ENCODE measurements around the gene RADIL. TPM values are rescaled to one million over a fixed set of nuclear protein-coding genes. Genes with fewer than 3 reads are reported as not detected.

RADIL gene
- total RNA-seq, 1 experiment from 2014 or later: 0.12 TPM

DNA sequence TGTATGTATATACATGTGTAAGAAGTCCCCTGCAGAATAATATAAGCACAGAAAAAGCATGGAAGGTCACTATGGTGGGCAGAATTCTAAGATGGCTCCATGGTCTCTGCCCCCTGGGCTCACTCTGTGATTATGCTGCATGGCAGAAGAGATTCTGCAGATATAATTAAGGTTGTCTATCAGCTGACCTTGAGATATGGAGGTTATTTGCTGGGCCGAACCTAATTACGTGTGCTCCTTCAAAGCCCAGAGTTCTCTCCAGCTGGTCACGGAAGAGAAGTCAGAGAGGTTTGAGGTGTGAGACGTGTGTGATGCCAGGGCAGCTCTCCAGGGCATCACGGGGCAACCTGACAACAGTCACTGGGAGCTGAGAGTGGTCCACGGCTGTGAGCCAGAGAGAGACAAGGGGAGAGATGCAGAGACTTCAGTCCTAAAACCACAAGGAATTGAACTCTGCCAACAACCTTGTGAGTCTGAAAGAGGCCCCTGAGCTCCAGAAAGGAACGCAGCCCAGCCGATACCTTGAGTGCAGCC, 33.2 kb downstream of the RADIL start:
- Histone ChIP-seq H3K4me1 (no peaks in the 10 kb centered on the region; the same call in none of the 2 replicates), H3K27me3 (no peaks in the 10 kb centered on the region), H3K36me3 (no peaks in the 10 kb centered on the region), H3K27ac (no peak overlapping the region), H3K4me3 (no peak overlapping the region), H3K9me3 (replicated peaks) (no peaks in the 10 kb centered on the region)
- DNase-seq: no peak

DNA sequence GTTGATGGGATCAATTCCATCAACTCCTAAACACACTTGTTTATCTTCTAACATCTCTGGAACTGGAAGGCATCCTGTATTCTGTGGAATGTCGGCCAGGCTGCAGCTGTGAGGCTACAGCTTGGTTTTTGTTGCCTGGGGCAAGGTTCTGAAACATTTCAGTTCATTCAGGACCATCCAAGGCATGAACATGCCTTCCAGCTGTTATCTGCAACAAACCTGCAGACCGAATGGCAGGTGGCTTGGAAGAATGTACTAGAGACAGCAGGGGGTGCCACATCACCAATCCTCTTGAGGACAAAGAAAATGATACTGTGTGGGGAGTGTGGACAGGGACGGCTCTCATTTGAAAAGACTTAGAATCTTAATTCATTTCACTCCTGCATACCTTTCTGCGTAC, 34.1 kb downstream of the RADIL start:
- Histone ChIP-seq H3K27me3 (no peaks in the 10 kb centered on the region), H3K4me3 (no peak overlapping the region)
- DNase-seq: peak; percentile 70 to 78

DNA sequence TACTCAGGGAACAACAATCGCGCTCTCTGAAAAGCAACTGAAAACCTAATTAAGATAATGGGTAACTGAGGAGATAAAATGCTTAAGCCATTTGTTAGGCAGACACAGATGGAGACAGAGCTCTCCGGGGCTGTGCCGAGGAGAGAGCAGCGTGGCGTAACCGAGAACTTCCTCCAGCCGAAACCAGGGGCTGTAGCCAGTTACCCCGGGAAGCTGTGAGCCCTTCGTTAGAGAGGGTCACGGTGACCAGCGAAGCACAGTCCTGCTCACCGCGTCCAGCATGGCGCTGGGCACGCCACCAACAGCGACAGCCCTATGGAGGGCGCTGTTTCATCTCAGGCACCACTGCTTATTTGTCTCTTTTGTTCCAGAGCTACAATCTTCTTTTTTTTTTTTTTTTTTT, 37.8 kb downstream of the RADIL start:
- Histone ChIP-seq H3K27me3 (no peaks in the 10 kb centered on the region), H3K9me3 (replicated peaks) (no peaks in the 10 kb centered on the region), H3K4me1 (no peaks in the 10 kb centered on the region; the same call in none of the 2 replicates), H3K27ac (no peak overlapping the region), H3K36me3 (no peaks in the 10 kb centered on the region), H3K4me3 (no peak overlapping the region)
- DNase-seq: no peak

More for the DNA sequence above, 34.1 kb downstream of the RADIL start:
- H3K36me3 ChIP-seq: no peaks in the 10 kb centered on the region
- H3K9me3 ChIP-seq (replicated peaks): no peaks in the 10 kb centered on the region
- no peak overlapping the region for H3K27ac ChIP-seq
- no peaks in the 10 kb centered on the region; the same call in none of the 2 replicates for H3K4me1 ChIP-seq

DNA sequence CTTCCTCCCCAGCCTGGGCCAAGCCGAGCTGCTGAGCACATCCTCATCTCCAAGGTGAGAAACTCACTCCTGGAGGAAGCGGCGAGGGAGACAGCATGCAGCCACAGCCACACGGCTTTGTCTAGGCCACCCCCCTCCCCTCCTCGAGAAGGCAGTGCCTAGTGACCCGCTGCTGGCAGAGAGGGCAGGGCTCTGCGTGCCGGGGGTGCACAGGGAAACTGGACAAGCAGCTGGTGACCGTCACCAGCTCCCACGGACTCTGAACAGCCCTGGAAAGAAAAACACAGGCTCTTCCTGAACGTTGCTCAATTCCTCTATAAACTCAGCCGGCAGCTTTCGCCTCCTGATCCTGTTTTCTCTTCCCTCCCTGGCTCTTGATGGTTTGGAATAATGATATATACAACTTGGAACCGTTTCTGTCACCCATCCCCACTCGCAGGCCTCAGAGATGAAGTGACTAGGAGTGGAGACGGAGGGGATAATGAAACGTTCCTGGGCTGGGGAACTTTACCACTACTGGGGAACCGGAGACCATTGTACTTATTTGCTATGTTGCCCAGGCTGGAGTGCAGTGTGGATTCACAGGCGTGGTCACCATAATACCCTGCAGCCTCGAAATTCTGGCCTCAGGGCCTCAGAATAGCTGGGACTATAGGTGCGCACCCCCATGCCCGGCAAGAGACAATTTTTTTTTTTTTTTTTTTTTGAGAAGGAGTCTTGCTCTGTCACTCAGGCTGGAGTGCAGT, 41.0 kb downstream of the RADIL start:
- no peak for DNase-seq
- H3K4me1 ChIP-seq: no peaks in the 10 kb centered on the region
- peaks cover 3% of the 10 kb centered on the region; the same call in 1 of the 2 replicates for H3K27me3 ChIP-seq
- H3K9me3 ChIP-seq (replicated peaks): no peaks in the 10 kb centered on the region
- no peak overlapping the region for H3K27ac ChIP-seq
- no peak overlapping the region for H3K4me3 ChIP-seq
- no peaks in the 10 kb centered on the region for H3K36me3 ChIP-seq

DNA sequence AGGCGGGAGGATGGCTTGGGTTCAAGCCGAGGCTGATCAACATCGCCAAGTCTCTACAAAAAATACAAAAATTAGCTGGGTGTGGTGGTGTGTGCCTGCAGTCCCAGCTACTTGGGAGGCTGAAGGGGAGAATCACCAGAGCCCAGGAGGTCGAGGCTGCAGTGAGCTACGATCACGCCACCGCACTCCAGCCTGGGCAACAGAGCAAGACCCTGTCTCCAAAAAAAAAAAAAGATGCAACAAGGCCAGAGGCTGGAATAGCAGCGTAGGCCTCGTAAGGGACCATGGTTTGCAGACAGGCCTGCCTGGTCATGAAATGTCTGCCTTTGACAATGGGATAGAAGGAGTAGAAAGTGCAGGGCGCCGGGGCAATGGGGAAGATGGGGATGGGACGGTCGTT, 41.7 kb downstream of the RADIL start:
- no peaks in the 10 kb centered on the region for H3K36me3 ChIP-seq
- H3K27ac ChIP-seq: no peak overlapping the region
- H3K4me1 ChIP-seq: no peaks in the 10 kb centered on the region

DNA sequence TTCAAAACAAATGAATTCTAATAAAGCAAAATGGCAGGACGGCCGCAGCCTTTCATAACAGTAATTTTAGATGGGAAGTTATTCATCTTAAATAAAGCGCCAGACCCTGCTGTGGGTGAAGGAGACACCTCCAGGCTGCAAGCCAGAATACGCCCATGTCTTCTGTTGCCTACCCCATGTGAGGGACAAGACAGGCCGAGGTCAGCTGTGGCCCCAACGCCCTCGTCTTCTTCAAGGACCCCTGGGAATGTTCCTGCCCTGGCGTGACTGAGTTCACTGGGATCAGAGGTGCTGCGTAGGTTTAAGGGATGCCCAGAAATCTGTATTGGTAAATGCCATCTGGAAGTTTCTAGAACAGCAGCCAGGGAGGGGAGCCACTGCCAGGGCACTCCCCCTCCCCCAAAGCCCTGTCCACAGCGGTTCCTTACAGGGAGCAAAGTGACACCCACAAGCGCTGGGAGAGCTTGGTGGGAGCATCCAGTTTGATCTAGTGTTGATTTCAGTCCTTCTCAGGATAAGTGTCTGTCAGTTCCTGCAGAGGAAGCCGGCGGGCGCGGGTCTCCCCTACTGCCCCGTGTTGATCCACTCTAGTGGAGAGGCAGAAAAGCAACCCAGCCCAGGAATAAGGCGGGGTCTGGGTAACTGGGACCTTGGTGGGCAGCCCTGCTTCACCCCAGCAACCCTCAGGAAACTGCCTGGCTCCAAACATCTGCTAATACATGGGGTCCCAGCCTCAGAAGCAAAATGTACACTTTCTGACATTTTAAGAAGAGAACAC, 42.3 kb downstream of the RADIL start:
- no peak overlapping the region for H3K4me3 ChIP-seq
- no peak for DNase-seq
- H3K27me3 ChIP-seq: peaks cover 7% of the 10 kb centered on the region; the same call in 1 of the 2 replicates
- no peaks in the 10 kb centered on the region for H3K36me3 ChIP-seq
- H3K9me3 ChIP-seq (replicated peaks): no peaks in the 10 kb centered on the region
- H3K27ac ChIP-seq: no peak overlapping the region
- H3K4me1 ChIP-seq: no peaks in the 10 kb centered on the region

More for the DNA sequence above, 41.7 kb downstream of the RADIL start:
- DNase-seq: no peak
- no peak overlapping the region for H3K4me3 ChIP-seq
- peaks cover 7% of the 10 kb centered on the region; the same call in 1 of the 2 replicates for H3K27me3 ChIP-seq
- H3K9me3 ChIP-seq (replicated peaks): no peaks in the 10 kb centered on the region

DNA sequence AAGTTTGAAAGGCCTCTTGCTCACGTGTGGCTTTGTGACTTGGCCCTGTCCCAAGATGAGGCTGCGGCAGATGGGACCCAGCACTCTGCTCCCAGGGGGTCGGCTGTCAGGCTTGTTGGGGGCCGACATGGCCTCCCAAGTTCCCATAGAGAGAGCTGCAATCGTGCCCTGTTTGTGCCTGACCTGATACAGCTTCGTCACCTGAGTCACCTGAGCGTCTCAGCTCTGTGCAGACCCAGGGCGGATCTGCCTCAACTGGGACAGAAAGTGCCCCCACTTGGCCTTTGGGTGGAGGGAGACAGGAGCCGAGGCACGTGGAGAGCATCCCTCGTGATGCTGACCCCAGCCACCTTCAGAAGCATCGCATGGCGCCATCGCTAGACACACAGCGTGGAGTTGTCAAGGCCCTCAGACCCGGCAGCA, 43.4 kb downstream of the RADIL start:
- Histone ChIP-seq H3K27ac (no peak overlapping the region), H3K4me3 (no peak overlapping the region), H3K4me1 (no peaks in the 10 kb centered on the region), H3K36me3 (no peaks in the 10 kb centered on the region), H3K27me3 (peaks cover 7% of the 10 kb centered on the region; the same call in 1 of the 2 replicates), H3K9me3 (replicated peaks) (no peaks in the 10 kb centered on the region)
- no peak for DNase-seq

DNA sequence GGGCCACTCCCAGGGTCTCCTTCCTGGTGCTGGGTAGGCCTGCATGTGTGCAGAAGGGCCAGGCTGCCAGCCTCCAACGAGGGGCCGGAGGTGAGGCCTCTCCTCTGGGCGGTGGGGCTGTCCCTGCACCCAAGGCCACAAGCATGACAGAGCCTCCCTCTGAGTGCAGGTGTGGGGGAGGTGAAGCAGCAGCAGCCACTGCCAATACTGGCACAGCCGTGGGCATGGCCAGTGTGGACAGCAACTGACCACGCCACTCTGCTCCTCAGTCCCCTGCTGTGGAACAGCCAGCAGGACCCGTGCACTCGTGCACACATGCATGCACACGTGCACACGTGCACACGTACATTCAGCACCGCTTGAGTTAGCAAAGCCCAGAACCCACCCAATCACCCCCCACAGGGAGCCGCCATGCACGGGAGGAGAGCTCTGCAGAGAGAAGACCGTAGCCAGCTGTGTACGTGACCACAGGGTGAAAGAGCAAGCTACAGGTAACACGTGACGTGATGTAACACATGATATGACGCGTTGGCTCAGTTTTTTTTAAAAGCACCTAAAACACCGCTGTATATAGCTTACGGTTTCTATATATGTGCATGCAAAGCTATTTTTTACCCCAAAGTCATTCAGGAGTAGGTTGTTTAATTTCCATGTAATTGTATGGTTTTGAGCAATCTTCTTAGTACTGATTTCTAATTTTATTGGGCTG, 44.7 kb downstream of the RADIL start:
- Histone ChIP-seq H3K9me3 (replicated peaks) (no peaks in the 10 kb centered on the region), H3K4me3 (no peak overlapping the region), H3K36me3 (no peaks in the 10 kb centered on the region), H3K27ac (no peak overlapping the region), H3K4me1 (no peaks in the 10 kb centered on the region), H3K27me3 (peaks cover 7% of the 10 kb centered on the region; the same call in 1 of the 2 replicates)
- DNase-seq: no peak

DNA sequence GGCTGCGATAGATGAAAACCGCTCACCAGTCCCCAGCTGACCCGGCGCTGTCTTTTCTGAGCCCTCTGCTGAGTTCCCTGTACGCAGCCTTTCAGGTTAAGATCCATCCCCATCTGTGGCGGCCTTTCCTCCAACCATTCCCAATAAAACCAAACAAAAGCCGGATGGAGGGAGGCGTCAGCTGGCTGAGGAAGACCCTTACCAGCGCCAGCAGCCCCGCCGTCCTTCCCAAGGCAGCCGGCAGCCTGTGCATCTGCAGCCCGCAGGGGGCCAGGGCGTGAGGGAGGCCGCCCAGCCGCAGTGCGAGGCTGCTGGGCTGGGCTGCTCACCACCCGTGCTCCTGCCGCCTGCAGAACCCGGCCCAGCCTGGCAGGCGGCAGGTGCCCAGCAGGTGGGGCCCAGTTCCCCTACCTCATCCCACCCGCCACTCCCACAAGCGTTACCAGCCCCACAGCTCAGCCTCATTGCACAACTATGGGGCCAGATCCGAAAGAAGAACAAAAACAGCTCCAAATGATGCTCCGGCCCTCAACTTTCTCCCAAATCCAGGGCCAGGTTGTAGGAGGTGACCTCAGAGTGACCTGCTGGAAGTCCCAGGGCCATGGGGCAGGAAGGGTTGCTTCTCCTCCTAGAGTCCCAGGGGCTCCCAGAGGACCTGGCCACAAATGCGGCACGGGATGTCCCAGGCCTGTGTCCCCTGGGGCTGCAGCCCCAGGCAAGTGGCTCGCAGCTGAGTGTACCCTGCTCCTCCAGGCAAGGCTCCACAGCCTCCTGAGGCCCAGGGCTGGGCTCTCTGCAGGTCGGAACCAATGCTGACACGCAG, 45.5 kb downstream of the RADIL start:
- no peaks in the 10 kb centered on the region for H3K4me1 ChIP-seq
- peaks cover 7% of the 10 kb centered on the region; the same call in 1 of the 2 replicates for H3K27me3 ChIP-seq
- no peak for DNase-seq
- H3K27ac ChIP-seq: no peak overlapping the region
- H3K4me3 ChIP-seq: no peak overlapping the region
- H3K9me3 ChIP-seq (replicated peaks): no peaks in the 10 kb centered on the region
- no peaks in the 10 kb centered on the region for H3K36me3 ChIP-seq

DNA sequence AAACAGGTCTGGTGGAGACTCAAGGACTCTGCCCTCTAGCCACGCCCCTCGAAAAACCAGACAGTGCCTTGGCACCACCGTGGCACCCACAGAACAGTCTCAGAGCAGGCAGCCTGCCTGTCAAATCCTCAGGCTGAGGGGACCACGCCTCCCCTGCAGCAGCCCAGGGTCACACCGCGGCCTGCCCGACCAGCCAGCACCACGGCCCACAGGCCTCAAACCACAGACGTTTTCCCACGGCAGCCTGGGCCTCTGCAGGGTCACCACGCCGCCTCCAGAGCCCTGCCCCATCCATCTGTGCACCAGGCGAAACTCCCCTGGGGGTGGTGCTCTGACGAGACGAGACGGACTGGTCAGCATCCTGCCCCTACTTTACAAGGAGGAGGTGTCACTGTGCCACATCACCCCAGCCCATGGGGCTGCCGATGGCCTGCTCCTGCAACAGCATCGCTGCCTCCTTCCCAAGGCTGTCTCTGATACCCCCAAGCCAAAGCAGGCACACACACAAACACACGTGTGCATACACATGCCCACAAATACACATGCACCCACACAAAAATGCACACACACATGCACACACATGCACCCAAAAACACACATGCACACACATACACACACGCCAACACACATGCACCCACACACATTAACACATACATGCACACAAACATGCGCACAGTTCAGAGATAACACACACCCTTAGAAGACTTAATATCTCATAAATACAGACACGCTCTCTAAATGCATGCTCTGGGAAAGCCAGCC, 46.3 kb downstream of the RADIL start:
- DNase-seq: no peak
- H3K4me3 ChIP-seq: no peak overlapping the region

DNA sequence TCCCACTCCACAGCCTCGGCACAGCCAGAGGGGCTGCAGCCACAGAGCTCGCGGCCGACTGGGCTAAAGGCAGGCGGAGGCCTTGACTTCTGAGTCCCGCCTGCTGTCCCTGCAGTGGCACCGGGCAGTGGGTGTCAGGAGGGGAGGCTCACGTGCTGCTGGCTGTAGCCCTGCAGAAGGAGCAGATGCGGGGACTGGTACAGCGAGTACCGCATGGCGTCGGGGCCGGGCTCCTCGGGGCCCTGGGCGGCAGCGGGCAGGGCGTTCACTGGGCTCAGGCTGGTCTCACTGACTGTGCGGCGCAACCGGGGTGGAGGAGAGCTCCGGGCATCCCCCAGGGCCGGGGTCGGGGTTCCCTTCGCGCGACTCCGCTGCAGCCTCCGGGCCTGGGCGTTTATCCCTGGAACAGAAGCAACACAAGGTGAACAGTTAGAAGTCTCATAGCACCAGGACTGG, 47.3 kb downstream of the RADIL start:
- H3K4me3 ChIP-seq: no peak overlapping the region
- H3K4me1 ChIP-seq: no peaks in the 10 kb centered on the region
- peaks cover 14% of the 10 kb centered on the region; the same call in 1 of the 2 replicates for H3K27me3 ChIP-seq
- H3K9me3 ChIP-seq (replicated peaks): no peaks in the 10 kb centered on the region
- no peak for DNase-seq
- H3K27ac ChIP-seq: no peak overlapping the region
- no peaks in the 10 kb centered on the region for H3K36me3 ChIP-seq

More for the DNA sequence above, 46.3 kb downstream of the RADIL start:
- Histone ChIP-seq H3K36me3 (no peaks in the 10 kb centered on the region), H3K27ac (no peak overlapping the region), H3K9me3 (replicated peaks) (no peaks in the 10 kb centered on the region), H3K4me1 (no peaks in the 10 kb centered on the region), H3K27me3 (peaks cover 9% of the 10 kb centered on the region; the same call in 1 of the 2 replicates)

DNA sequence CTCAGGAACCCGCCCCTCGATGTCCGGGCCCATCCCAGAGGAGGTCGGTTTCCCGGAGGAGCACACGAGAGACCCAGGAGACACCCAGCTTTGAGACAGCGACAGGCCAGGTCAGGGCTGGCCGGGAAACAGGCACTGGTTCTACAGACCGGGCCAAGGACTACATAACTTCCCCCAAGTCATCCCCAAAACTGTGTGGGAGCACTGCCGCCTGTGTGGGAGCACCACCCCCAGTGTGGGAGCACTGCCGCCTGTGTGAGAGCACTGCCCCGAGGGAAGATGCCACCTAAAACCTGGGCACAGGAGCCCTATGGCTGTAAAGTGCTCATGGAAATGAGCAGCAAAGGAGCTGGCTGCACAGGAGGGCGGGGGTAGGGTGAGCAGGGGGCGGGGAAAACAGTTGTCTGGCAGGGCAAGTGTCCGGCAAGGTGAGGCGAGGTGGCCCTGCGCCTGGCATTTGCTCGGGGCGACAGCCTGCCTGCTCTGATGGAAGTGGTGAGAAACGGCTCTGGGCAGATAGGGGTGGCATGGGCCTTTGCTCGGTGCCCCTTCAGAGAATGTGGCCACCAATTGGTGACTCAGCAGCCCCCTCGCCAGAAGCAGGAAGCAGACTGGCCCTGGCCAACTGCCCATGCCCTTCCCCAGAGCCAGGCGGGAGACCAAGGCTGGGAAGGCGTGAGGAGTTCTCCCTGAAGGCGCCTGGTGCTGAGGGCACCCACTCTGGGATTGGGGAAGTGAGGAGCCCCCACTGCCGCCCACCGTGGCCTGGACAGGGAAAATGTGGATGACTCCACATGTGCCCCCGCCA, 47.9 kb downstream of the RADIL start:
- Histone ChIP-seq H3K27me3 (peaks cover 14% of the 10 kb centered on the region; the same call in 1 of the 2 replicates), H3K4me1 (no peaks in the 10 kb centered on the region), H3K36me3 (no peaks in the 10 kb centered on the region), H3K9me3 (replicated peaks) (no peaks in the 10 kb centered on the region), H3K27ac (no peak overlapping the region), H3K4me3 (no peak overlapping the region)
- no peak for DNase-seq
